GM18951 (cell line): ENCODE data around the gene IGSF23.

Experiments used
- POLR2A ChIP-seq: IDR thresholded peaks from 4 replicates; pipeline ENCODE4 v1.6.1; 2011; ENCODE audit warnings: mild to moderate bottlenecking; ENCODE audit not compliant: insufficient read length, insufficient read depth; ENCODE audit errors: extremely low read depth
- in situ Hi-C: fragments of 300-500 bp; cut with MboI; formaldehyde crosslinking; loops from one replicate; pipeline ENCODE4 v1.12.0; 2022; ENCODE audit warnings: low sequenced_read_pairs, mixed read lengths, inconsistent platforms; ENCODE audit not compliant: unreplicated experiment

IGSF23 gene

DNA sequence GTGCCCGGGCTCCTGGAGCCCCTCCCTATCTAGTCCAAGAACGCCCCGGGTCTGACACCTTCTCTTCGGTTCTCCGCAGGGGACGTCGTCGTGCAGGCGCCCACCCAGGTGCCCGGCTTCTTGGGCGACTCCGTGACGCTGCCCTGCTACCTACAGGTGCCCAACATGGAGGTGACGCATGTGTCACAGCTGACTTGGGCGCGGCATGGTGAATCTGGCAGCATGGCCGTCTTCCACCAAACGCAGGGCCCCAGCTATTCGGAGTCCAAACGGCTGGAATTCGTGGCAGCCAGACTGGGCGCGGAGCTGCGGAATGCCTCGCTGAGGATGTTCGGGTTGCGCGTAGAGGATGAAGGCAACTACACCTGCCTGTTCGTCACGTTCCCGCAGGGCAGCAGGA lies 33.8 kb downstream of the IGSF23 start:
- in situ Hi-C loops = no loop called here
- no peak for TF ChIP-seq POLR2A

DNA sequence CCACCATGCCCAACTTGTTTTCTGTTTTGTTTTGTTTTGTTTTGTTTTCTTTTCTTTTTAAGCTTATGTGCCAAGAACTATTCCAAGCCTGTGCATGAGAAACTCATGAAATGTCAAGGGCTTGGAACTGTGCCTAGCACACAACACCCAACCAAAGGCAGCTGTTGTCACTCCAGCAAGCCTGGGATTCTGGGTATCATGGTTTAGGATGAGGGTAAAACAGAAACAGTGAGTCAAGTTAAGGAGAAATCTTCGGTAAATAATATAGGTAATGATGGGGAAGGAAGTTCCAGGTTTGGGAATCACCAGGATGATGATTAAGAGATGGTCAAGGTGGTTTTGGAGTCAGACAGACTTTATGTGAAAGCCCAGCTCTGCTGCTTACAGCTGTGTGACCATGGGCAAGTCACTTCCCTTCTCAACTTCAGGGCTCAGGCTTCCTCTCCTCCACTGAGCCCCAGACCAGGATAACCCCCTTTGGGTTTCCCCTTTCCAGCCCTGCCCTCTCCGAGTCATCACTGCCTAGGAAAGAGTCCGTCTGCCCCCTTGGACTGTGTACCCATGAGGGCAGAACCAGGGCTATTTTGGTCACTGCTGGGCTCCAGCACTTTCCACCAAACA lies 35.4 kb downstream of the IGSF23 start:
- TF ChIP-seq POLR2A = no peak
- in situ Hi-C loops = no loop called here

- in situ Hi-C loops = no loop called here
- TF ChIP-seq POLR2A = no peak
Observed at GRCh38 chr19:44649578-44650145, 36.3 kb downstream of the IGSF23 start.

DNA sequence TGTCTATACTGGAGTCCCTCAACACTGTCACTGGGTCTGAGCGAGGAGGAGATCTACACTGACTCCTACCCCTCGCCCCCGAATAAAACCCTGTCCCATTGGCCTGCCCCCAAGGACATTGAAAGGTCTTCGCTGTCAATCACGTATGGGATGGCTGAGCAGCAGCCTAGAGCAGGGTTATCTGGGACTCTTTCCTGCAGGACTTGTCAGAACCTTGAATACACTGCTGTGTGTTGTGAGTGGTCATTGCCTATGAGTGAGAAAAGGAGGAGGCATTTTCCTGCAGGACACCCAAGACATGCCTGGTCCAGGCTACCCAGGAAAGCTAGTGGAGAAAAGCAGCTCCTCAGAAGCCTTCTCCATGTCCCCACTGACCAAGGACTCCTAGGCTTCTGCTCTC lies 40.0 kb downstream of the IGSF23 start:
- TF ChIP-seq POLR2A = no peak
- in situ Hi-C loops = no loop called here

DNA sequence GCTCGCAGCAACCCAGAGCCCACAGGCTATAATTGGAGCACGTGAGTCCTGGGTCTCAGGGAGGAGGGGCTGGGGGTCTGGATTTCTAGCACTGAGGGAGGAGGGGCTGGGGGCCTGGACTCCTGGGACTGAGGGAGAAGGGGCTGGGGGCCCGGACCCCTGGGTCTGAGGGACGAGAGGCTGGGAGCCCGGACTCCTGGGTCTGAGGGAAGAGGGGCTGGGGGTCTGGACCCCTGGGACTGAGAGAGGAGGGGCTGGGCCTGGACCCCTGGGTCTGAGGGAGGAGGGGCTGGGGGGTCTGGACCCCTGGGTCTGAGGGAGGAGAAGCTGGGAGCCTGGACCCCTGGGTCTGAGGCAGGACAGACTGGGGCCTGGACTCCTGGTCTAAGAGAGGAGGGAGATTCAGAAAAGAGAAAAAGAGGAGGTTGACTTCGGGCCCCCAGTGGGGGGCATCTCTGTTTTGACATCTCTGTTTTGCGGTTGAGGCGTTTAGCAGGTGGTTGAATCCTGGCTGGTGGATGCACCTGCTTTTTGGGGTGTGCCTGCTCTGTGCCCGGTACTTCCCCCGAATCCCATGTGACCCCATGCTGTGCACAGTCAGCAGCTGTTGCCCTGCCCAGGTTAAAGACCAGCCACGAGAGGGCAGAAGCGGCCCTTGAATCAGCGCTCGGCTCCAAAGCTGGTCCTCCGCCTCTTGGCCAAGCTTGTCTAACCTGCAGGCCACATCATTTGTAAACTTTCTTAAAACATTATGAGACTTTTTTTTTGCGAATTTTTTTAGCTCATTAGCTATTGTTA lies 40.8 kb downstream of the IGSF23 start:
- in situ Hi-C loops = no loop called here
- TF ChIP-seq POLR2A = no peak

- in situ Hi-C loops = no loop called here
- TF ChIP-seq POLR2A = no peak
Observed at GRCh38 chr19:44657211-44657921, 44.0 kb downstream of the IGSF23 start.

GRCh38 chr19:44658069-44658733 lies 44.8 kb downstream of the IGSF23 start:
- in situ Hi-C loops = no loop called here
- TF ChIP-seq POLR2A = no peak

DNA sequence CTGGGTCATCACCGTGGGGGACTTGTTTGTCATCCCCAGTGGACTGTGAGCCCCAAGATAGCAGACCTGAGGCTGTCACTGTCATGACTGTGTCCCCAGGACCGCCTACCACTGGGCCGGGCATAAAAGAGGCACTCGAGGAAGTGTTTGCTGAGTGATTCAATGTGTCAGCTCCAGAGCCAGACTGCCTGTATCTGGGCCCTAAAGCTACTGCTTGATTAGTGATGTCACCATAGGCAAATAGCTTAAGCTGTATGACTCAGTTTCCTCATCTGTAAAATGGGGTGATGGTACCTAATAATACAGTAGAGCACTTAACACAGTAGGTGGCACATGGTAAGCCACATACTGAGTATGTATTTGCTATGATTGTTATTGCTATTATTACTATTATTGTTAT lies 46.7 kb downstream of the IGSF23 start:
- TF ChIP-seq POLR2A = no peak
- in situ Hi-C loops = no loop called here

DNA sequence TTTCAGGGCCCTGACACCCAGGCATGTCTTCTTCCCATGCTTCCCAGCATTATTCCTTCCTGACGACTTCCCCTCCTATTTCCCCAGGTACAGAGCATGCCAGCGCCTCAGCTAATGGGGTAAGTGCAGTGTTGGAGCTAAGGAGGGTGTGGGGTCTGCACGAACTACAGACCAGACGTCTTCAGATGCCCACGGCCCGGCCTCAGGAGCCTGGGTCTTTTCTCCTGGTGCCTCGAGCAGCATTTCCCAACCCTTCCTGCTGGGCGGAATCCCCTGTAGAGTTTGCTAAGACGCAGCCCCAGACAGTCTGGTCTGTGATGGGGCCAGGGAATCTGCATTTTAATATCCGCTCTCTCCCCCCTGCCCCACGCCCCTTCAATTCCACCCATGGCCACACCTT lies 47.8 kb downstream of the IGSF23 start:
- in situ Hi-C loops = no loop called here
- no peak for TF ChIP-seq POLR2A

- in situ Hi-C loops = no loop called here
Observed at GRCh38 chr19:44661904-44662303, 48.5 kb downstream of the IGSF23 start.

DNA sequence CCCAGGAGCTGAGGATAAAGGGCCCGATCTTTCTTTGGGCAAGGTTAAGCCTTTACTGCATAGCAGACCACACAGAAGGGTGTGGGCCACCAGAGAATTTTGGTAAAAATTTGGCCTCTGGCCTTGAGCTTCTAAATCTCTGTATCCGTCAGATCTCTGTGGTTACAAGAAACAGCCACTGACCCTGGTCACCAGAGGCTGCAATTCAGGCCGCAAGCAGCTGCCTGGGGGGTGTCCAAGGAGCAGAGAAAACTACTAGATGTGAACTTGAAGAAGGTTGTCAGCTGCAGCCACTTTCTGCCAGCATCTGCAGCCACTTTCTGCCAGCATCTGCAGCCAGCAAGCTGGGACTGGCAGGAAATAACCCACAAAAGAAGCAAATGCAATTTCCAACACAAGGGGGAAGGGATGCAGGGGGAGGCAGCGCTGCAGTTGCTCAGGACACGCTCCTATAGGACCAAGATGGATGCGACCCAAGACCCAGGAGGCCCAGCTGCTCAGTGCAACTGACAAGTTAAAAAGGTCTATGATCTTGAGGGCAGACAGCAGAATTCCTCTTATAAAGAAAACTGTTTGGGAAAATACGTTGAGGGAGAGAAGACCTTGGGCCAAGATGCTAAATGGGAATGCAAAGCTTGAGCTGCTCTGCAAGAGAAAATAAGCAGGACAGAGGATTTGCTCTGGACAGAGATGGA lies 49.5 kb downstream of the IGSF23 start:
- TF ChIP-seq POLR2A = no peak
- in situ Hi-C loops = no loop called here

More at GRCh38 chr19:44661904-44662303, 48.5 kb downstream of the IGSF23 start:
- TF ChIP-seq POLR2A = no peak

GRCh38 chr19:44663996-44664395 lies 50.6 kb downstream of the IGSF23 start:
- in situ Hi-C loops = no loop called here
- TF ChIP-seq POLR2A = no peak
